OCI-LY1 (cell line): ENCODE results near the gene IGF2BP2.
"Not testable (repeated sequence)": the region's sequence is repeated elsewhere in the genome, so short reads cannot be mapped to it uniquely, and the experiment has no call there.

Source experiments
- EZH2 ChIP-seq: fragments of 200-600 bp; sonication (generic), shearing (Covaris generic); IDR thresholded peaks from 2 replicates; pipeline ENCODE4 v1.8.0; 2017; ENCODE audit warnings: borderline replicate concordance, mixed run types, mild to moderate bottlenecking, antibody characterized with exemption, low read length, moderate library complexity, mixed read lengths
- TF ChIP-seq, protein P1 (sequence below): fragments of 200-600 bp; sonication (generic), shearing (Covaris generic); IDR thresholded peaks from 2 replicates; pipeline ENCODE4 v1.5.1; 2017; ENCODE audit warnings: mild to moderate bottlenecking, antibody characterized with exemption, low read length, moderate library complexity, mixed read lengths

DNA sequence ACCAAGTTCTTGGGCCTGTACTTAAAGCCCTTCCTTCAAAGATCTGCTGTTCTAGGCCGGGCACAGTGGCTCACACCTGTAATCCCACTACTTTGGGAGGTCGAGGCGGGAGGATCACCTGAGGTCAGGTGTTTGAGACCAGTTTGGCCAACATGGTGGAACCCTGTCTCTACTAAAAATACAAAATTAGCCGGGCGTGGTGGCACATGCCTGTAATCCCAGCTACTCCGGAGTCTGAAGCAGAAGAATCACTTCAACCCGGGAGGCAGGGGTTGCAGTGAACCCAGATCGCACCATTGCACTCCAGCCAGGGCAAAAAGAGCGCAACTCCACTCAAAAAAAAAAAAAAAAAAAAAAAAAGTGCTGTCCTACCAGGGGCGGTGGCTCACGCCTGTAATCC is 186.2 kb downstream of the IGF2BP2 start:
- TF ChIP-seq, protein P1, sequence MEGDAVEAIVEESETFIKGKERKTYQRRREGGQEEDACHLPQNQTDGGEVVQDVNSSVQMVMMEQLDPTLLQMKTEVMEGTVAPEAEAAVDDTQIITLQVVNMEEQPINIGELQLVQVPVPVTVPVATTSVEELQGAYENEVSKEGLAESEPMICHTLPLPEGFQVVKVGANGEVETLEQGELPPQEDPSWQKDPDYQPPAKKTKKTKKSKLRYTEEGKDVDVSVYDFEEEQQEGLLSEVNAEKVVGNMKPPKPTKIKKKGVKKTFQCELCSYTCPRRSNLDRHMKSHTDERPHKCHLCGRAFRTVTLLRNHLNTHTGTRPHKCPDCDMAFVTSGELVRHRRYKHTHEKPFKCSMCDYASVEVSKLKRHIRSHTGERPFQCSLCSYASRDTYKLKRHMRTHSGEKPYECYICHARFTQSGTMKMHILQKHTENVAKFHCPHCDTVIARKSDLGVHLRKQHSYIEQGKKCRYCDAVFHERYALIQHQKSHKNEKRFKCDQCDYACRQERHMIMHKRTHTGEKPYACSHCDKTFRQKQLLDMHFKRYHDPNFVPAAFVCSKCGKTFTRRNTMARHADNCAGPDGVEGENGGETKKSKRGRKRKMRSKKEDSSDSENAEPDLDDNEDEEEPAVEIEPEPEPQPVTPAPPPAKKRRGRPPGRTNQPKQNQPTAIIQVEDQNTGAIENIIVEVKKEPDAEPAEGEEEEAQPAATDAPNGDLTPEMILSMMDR: not testable (repeated sequence)
- TF ChIP-seq EZH2: not testable (repeated sequence)
